ENCODE data around the gene GDI1.

GRCh38 chrX:154462396-154462795 is 25.4 kb downstream of the GDI1 start:
- TF ChIP-seq ZNF274 (IDR thresholded peaks at IDR 0.05; ENCODE audit: low read depth, low read length) (no peak), YY1 (IDR thresholded peaks at IDR 0.05; ENCODE audit: insufficient read depth, insufficient read length) (no peak)
